Measurements from ENCODE around the gene VSTM2B. TPM values are rescaled to one million over a fixed set of nuclear protein-coding genes. Genes with fewer than 3 reads are reported as not detected.

The VSTM2B gene
- total and polyA plus RNA-seq, 2 donors from 2014 or later: not detected

DNA sequence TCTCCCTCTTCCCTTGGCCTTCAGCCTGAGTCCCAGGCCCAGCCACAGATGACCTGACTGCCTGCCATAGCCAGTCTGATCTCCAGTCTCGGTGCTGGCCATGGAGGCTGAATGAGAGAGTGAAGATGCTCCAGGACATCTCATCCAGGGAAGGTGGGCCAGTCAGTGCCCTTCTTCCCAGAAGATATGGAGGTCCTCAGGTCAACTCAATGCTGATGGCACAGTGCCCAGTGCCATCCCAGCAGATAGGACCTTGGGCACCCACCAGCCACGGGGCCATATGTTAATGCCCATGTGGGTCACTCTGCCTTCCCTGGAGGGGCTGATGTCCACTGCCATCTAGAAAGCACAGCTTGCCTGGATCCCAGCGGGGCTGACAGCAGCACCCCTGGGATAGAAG lies 7.2 kb downstream of the VSTM2B start:
- FAIRE-seq (no peak), DNase-seq (peak in 1 of 5 donors; percentile 22)
- Histone ChIP-seq H3K9me3 (ENCODE audit: control insufficient read depth in 2 of 3, insufficient read depth in 1 of 3, low read length in 3 of 3) (no peaks in the 10 kb centered on the region), H3K27me3 (ENCODE audit: control insufficient read depth, insufficient read depth, low read length) (peaks cover 19% of the 10 kb centered on the region), H3K4me1 (ENCODE audit: control insufficient read depth in 2 of 3, insufficient read depth in 2 of 3, low read depth in 1 of 3, low read length in 3 of 3) (no peaks in the 10 kb centered on the region), H3K4me3 (ENCODE audit: low read length in 3 of 3) (no peak overlapping the region), H3K9ac (ENCODE audit: low read length in 3 of 3) (no peak overlapping the region), H3K36me3 (ENCODE audit: control insufficient read depth in 2 of 3, insufficient read depth in 3 of 3, low read length in 3 of 3) (no peaks in the 10 kb centered on the region), H3K27ac (ENCODE audit: low read depth in 2 of 2, low read length in 2 of 2) (no peak overlapping the region)
- TF ChIP-seq, protein P1, sequence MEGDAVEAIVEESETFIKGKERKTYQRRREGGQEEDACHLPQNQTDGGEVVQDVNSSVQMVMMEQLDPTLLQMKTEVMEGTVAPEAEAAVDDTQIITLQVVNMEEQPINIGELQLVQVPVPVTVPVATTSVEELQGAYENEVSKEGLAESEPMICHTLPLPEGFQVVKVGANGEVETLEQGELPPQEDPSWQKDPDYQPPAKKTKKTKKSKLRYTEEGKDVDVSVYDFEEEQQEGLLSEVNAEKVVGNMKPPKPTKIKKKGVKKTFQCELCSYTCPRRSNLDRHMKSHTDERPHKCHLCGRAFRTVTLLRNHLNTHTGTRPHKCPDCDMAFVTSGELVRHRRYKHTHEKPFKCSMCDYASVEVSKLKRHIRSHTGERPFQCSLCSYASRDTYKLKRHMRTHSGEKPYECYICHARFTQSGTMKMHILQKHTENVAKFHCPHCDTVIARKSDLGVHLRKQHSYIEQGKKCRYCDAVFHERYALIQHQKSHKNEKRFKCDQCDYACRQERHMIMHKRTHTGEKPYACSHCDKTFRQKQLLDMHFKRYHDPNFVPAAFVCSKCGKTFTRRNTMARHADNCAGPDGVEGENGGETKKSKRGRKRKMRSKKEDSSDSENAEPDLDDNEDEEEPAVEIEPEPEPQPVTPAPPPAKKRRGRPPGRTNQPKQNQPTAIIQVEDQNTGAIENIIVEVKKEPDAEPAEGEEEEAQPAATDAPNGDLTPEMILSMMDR (IDR thresholded peaks at IDR 0.05; ENCODE audit: borderline replicate concordance, extremely low read depth, insufficient read depth): no peak
- intact Hi-C loops (cut with DNase I): no loop called here

DNA sequence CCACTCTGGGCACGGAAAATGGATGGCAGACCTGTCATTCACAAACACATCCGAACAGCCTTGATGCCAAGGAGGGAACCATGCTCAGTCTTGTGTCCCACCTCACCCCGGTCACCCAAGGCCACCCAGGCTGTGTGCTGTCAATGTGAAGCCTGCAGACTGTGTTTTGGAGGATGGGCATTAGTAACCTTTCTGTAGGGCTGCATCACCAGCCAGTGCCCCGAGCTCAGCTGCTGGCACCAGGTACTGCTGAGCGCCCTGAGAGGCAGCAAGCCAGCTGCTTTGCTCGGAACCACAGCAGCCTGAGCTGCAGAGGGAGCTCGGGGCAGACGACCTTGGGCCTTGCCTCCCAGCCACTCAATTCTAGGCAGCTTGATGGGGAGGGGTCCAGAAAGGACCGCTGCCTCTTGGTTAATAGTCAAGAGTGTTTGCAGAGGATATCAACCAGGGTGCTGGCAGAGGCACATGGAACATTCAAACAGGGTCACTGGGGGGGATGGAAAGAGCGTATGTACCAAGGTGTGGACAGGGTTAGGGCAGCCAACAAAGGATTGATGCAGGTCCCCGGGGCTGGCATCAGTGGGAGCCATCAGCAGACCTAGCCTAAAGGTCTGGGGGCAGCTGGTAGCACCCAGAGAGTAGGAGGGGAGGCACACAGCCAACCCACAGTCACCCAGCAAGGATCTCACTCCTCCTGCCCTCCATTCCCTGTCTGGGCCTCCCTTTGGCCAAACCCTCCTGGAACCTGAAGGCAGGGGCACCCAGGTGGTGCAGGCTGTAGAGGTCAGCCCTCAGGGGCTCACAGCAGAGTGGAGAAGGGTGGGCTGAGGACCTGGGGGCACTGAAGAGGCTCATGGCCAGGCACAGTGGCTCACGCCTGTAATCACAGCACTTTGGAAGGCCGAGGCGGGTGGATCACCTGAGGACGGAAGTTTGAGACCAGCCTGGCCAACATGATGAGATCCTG lies 8.1 kb downstream of the VSTM2B start:
- no peak overlapping the region for H3K27ac ChIP-seq (ENCODE audit: low read depth in 2 of 2, low read length in 2 of 2)
- H3K9me3 ChIP-seq (ENCODE audit: control insufficient read depth in 2 of 3, insufficient read depth in 1 of 3, low read length in 3 of 3): no peaks in the 10 kb centered on the region
- DNase-seq (peak in 2 of 5 donors; percentile 20 to 56), FAIRE-seq (no peak)
- no peaks in the 10 kb centered on the region for H3K4me1 ChIP-seq (ENCODE audit: control insufficient read depth in 2 of 3, insufficient read depth in 2 of 3, low read depth in 1 of 3, low read length in 3 of 3)
- TF ChIP-seq, protein P1 (IDR thresholded peaks at IDR 0.05; ENCODE audit: borderline replicate concordance, extremely low read depth, insufficient read depth): no peak
- intact Hi-C loops (cut with DNase I): no loop called here
- no peaks in the 10 kb centered on the region for H3K36me3 ChIP-seq (ENCODE audit: control insufficient read depth in 2 of 3, insufficient read depth in 3 of 3, low read length in 3 of 3)
- peaks cover 16% of the 10 kb centered on the region for H3K27me3 ChIP-seq (ENCODE audit: control insufficient read depth, insufficient read depth, low read length)
- H3K4me3 ChIP-seq (ENCODE audit: low read length in 3 of 3): no peak overlapping the region
- no peak overlapping the region for H3K9ac ChIP-seq (ENCODE audit: low read length in 3 of 3)

DNA sequence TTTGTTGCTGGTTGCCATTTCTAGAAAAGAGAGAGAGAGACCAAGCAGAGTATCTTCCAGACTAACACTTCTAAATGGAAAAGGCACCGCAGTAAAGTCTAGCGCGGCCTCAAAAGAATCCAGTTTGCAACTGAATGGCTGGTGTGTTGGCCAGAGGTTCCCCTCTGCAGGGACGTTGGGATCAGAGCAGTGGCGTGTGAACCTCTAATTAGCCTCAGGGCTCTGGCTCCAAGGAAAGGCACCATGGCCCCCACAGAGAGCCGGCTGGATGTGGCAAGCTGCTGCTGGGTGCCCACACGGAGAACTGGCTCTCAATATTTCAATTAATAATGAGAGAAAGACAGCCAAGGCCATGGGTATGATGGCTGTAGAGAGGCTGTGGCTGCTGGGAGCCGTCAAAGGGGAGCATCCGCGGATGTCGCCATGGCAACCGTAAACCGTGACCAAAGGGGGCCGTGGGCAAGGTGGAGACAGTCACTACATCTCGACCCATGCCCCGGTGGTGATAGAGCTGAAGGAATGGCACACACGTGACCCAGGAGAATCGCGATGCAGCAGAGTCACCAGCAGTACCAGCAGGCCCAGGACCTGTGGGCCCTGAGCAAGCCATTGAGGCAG lies 9.5 kb downstream of the VSTM2B start:
- Histone ChIP-seq H3K36me3 (ENCODE audit: control insufficient read depth in 2 of 3, insufficient read depth in 3 of 3, low read length in 3 of 3) (no peaks in the 10 kb centered on the region), H3K27me3 (ENCODE audit: control insufficient read depth, insufficient read depth, low read length) (peaks cover 7% of the 10 kb centered on the region), H3K9me3 (ENCODE audit: control insufficient read depth in 2 of 3, insufficient read depth in 1 of 3, low read length in 3 of 3) (no peaks in the 10 kb centered on the region), H3K27ac (ENCODE audit: low read depth in 2 of 2, low read length in 2 of 2) (no peak overlapping the region), H3K4me3 (ENCODE audit: low read length in 3 of 3) (no peak overlapping the region), H3K9ac (ENCODE audit: low read length in 3 of 3) (no peak overlapping the region), H3K4me1 (ENCODE audit: control insufficient read depth in 2 of 3, insufficient read depth in 2 of 3, low read depth in 1 of 3, low read length in 3 of 3) (no peaks in the 10 kb centered on the region)
- TF ChIP-seq, protein P1 (IDR thresholded peaks at IDR 0.05; ENCODE audit: borderline replicate concordance, extremely low read depth, insufficient read depth): no peak
- no peak for FAIRE-seq
- intact Hi-C loops (cut with DNase I): no loop called here
- DNase-seq: peak in 1 of 5 donors; percentile 34
